ENCODE results near the gene MLST8.

- TF ChIP-seq CTCF (IDR thresholded peaks at IDR 0.05; ENCODE audit: control extremely low read depth in 1 of 3, insufficient read depth in 1 of 3, low read depth in 1 of 3, low read length in 3 of 3) (no peak), POLR2AphosphoS5 (IDR thresholded peaks at IDR 0.05; ENCODE audit: low read depth, low read length) (0 out of 2 replicates have a peak, but pooled peaks have one; percentile 34), CBX8 (IDR thresholded peaks at IDR 0.05; ENCODE audit: borderline replicate concordance, low read depth, low read length) (no peak), CBX5 (IDR thresholded peaks at IDR 0.05; ENCODE audit: low read depth, low read length) (no peak), POLR2A (IDR thresholded peaks at IDR 0.05; ENCODE audit: control extremely low read depth in 1 of 2, low read depth in 2 of 2, low read length in 2 of 2) (no peak), MAX (IDR thresholded peaks at IDR 0.05) (no peak), CREB1 (IDR thresholded peaks at IDR 0.05) (no peak), POU5F1 (IDR thresholded peaks at IDR 0.05; ENCODE audit: low read depth, low read length) (no peak), EP300 (IDR thresholded peaks at IDR 0.05; ENCODE audit: borderline replicate concordance in 1 of 2, low read depth in 2 of 2, low read length in 2 of 2) (no peak), EGR1 (IDR thresholded peaks at IDR 0.05; ENCODE audit: borderline replicate concordance, low read depth, low read length) (no peak), RFX5 (IDR thresholded peaks at IDR 0.05; ENCODE audit: borderline replicate concordance, low read depth, low read length) (no peak), SP2 (IDR thresholded peaks at IDR 0.05; ENCODE audit: low read length) (no peak)
These were observed 48.4 kb upstream of the MLST8 start for GRCh38 chr16:2156849-2157224.

Measured in H1 (cell line).